ENCODE data around the gene TGFBR1.

TGFBR1 gene

GRCh38 chr9:99101812-99102211 is 3.1 kb upstream of the TGFBR1 start:
- TF ChIP-seq ZFX (IDR thresholded peaks at IDR 0.05) = no peak
- TF ChIP-seq CTCF (conservative IDR thresholded peaks at IDR 0.05) = no peak
- no peak overlapping the region for H3K27ac ChIP-seq

GRCh38 chr9:99103054-99103895 is 1.6 kb upstream of the TGFBR1 start:
- no peak overlapping the region for H3K27ac ChIP-seq

GRCh38 chr9:99103901-99104458 is 933 bp upstream of the TGFBR1 start:
- TF ChIP-seq ZFX (IDR thresholded peaks at IDR 0.05) = no peak
- TF ChIP-seq CTCF (conservative IDR thresholded peaks at IDR 0.05) = no peak
- peak overlapping the region; percentile 72; the same call in 1 of the 2 replicates for H3K27ac ChIP-seq

More at GRCh38 chr9:99103054-99103895, 1.6 kb upstream of the TGFBR1 start:
- no peak for TF ChIP-seq ZFX (IDR thresholded peaks at IDR 0.05)
- no peak for TF ChIP-seq CTCF (conservative IDR thresholded peaks at IDR 0.05)

- TF ChIP-seq ZFX (IDR thresholded peaks at IDR 0.05) = peak; percentile 71
- peak; percentile 26 for TF ChIP-seq CTCF (conservative IDR thresholded peaks at IDR 0.05)
- peak overlapping the region; percentile 72 for H3K27ac ChIP-seq
Observed at GRCh38 chr9:99105152-99106043, 485 bp downstream of the TGFBR1 start.

GRCh38 chr9:99106044-99106375 is 1.1 kb downstream of the TGFBR1 start:
- peak overlapping the region; percentile 72 for H3K27ac ChIP-seq
- no peak for TF ChIP-seq CTCF (conservative IDR thresholded peaks at IDR 0.05)
- no peak for TF ChIP-seq ZFX (IDR thresholded peaks at IDR 0.05)

- TF ChIP-seq CTCF (conservative IDR thresholded peaks at IDR 0.05) (no peak), ZFX (IDR thresholded peaks at IDR 0.05) (no peak)
- no peak overlapping the region for H3K27ac ChIP-seq
Observed at GRCh38 chr9:99107421-99107820, 2.5 kb downstream of the TGFBR1 start.
